Left ventricle myocardium superior (tissue), 1 donor: ENCODE data around the gene SUPT20HL2. TPM values are rescaled to one million over a fixed set of nuclear protein-coding genes. Genes with fewer than 3 reads are reported as not detected.
A peak's percentile ranks its signal among the peaks of the same experiment; 100 is the strongest.
"Not testable (repeated sequence)": the region's sequence is repeated elsewhere in the genome, so short reads cannot be mapped to it uniquely, and the experiment has no call there.

Experiments used
- ATAC-seq: fragments of 200-7000 bp; cut with Tn5 transposase; one replicate; pipeline ENCODE4 v1.9.1; 2020; ENCODE audit warnings: mild to moderate bottlenecking, moderate library complexity
- DNase-seq: peaks from one replicate; pipeline ENCODE4 v3.0.0-alpha.2; 2020
- intact Hi-C: fragments of 100-400 bp; cut with micrococcal nuclease; formaldehyde crosslinking; loops from one replicate; pipeline ENCODE4 v1.11.0; 2022
- total RNA-seq: library from RNA; stranded (reverse); fragmentation: NEBNext Ultra II Directional; extraction: Animal tissue kit (Norgen Biotek cat#: 25700); gene quantifications from one replicate; pipeline ENCODE4 v1.2.1, GENCODE V29; 2021
- donor health status: DM: no; HTN: yes; CAD: no; lungs with severe emphysema.

Gene SUPT20HL2
- total RNA-seq, 1 donor from 2014 or later, result not detected

DNA sequence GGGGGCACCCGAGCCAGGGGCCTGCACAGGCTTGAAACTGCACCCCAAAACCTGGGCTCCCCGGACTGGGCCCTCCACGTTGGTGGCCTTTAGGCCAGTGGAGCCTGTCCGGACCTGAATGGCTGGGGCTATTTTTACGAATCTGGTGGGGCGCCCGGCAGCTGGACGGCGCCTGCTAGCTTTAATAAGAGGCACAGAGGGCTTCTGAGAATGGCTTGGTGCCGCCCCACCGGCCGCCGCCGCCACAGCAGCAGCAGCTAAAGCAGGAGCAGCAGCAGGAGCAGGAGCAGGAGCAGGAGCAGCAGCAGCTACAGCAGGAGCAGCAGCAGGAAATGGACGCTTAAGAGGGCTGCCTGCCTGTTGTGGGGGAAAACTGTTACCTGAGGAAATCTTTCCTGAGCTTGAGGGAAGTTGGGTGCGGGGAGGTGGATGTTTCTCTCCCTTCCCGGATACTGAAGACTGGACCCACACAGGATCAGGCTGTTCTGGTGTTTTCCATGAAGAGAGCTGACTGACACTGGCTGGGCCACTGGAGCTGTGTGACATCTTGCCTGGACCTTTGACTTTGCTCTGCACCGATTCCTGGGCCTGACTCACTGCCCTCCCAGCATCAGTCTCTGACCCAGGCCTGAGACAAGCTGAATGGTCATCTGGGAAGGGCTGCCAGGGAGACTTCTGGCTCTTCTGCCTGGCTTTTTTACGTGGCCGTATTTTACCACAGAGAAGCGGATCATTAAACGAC is 2.2 kb downstream of the SUPT20HL2 start:
- DNase-seq, intact Hi-C loops: not testable (repeated sequence)
- ATAC-seq, result peak; percentile 33

DNA sequence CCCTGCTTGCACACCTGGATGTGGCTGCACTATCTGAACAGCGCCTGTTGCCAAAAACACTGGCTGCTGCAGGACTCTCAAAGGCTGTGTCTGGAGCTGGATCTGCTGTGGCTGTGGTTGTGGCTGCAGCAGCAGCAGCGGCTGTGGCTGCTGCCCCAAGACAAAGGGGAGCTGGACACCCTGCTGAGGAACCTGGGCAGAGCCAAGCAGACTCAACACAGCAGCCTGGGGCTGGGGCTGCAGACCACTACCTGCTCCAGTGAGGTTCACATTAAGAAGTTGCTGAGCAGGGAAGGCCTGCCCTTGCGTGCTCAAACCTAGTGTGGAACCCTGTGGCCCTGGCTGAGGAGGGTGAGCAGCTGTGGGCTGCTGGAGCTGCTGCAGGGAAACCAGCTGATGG is 3.0 kb downstream of the SUPT20HL2 start:
- peak; percentile 29 for ATAC-seq
- DNase-seq, intact Hi-C loops: not testable (repeated sequence)

DNA sequence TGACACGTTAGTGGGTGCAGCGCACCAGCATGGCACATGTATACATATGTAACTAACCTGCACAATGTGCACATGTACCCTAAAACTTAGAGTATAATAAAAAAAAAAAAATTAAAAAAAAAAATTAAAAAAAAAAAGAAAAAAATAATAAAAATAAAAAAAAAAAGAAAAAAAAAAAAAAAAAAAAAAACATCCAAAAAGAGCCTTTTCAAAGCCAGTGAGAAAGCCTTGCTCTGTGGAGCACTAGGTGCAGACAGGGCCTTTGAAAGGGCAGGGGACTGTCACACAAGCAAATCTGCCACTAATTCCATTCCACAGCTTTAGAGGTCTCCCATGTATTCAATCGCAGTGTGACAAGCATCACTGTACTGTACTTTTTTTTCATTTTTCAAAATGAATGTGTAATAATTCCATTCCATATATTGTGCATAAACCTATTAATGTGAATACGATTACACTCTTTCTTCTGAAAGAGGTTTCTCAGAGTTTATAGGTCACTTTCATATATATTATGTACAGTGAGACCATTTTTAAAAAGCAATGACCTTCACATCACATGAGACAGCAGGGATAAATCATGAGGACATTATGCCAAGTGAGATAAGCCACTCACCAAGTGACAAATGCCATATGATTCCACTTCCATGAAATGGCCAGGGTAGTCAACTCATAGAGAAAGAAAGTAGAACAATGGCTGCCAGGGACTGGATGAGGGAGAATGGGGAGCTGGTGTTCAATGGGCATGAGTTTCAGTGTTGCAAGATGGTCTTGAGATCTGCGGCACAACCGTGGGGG is 4.1 kb downstream of the SUPT20HL2 start:
- intact Hi-C loops, DNase-seq, ATAC-seq: not testable (repeated sequence)

DNA sequence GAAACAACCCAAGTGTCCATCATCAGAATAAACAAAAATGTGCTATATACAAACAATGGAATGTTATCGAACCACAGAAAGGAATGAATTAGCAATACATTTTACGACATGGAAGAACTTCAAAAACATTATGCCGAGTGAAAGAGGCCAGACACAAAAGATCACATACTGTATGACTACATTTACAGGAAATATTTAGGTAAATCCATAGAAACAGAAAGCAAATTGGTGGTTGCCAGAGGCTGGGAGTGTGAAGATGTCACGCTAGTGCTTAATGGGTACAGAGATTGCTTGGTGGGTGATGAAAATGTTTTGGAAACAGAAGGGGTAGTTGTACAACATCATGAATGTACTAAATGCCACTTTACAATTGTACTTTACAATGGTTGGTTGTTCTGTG is 5.1 kb downstream of the SUPT20HL2 start:
- DNase-seq, intact Hi-C loops, ATAC-seq: not testable (repeated sequence)

DNA sequence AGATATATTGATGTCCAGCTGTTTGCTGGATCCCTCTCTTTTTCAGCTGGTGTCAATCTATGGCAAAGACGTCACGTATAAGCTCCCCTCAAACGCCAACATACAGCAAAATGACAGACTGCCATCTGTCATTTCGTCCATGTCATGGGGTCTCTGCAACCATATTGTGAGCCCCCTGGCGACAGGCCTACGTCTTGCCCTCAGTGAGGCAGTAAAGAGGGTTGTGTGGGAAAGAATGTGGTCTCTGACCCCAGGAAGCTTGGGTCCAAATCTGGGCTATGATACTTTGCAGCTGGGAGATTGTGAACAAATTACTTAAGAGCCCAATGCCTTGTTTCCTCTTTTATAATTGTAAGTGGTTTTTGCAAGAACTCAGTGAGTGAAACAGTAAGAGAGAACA is 7.4 kb downstream of the SUPT20HL2 start:
- ATAC-seq (no peak), DNase-seq (no peak)
- intact Hi-C loops, result no loop called here

DNA sequence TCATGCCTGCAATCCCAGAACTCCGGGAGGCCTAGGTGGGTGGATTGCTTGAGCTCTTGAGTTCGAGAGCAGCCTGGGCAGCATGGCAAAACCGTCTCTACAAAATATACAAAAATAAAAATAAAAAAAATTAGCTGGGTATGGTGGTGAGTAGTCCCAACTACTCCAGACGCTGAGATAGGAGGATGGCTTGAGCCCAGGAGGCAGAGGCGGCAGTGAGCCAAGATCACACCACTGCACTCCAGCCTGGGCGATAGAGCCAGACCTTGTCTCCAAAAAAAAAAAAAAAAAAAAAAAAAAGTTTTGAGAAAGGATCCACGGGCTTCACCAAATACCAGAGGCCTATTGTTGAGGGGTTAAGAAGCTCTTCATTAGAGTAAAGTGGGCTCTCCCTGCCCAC is 8.0 kb downstream of the SUPT20HL2 start:
- ATAC-seq, result peak; percentile 72
- intact Hi-C loops, result no loop called here
- peak; percentile 49 for DNase-seq

DNA sequence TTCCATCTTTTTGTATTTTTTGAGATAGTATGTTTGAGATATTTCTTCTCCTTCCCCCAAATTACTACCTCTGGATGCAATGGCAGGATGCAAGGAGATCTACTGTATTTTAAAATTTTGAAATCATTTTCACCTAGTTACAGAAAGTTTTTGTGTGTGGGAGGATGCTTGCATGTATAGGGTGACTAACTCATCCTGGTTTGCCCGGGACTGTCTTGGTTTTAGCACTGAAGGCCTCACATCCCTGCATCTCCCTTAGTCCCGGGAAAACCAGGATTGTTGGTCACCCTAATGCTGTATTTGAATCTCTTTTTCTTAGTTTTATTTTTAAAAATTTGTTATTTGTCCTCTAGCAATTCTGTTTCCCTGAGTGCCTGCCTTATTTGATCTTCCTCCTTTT is 12.1 kb downstream of the SUPT20HL2 start:
- no peak for ATAC-seq
- no peak for DNase-seq
- intact Hi-C loops, result no loop called here

DNA sequence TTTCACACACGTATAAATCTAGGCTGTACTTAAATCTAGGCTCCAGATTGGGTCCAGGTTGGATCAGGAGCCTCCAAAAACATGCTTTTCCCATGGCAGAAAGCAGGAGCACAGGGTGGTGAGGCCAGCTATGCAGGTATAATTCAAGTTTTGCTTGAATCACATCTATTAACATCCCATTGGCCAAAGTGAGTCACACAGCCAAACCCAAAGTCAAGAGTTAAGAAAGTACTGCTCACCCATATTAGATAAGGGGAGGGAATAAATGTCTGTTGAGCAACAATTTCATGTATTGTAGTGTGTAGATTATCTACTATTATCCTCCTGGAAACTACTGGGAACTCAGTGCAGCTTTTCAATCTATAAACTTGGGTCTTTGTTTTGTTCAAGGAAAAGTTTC is 12.8 kb downstream of the SUPT20HL2 start:
- intact Hi-C loops, result no loop called here
- no peak for DNase-seq
- ATAC-seq, result no peak

DNA sequence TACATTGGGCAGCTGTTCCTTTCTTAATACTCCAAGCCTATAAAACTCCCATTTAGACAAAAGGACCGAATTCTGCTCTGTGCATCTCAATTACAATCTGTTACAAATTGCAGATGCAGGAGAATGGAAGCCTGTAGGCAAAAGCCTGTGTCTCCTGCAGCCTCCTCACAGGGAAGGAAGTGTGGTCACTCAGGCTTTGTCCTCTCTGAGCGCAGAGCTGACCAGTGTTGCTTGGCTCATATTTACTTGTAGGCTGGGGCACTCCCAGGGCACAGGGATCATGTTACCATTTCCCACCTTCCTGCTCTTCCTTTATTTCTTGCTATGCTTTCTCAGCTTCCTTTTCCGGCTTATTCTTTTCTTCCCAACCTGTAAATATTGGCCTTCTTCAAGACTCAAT is 15.7 kb downstream of the SUPT20HL2 start:
- DNase-seq (no peak), ATAC-seq (no peak)
- intact Hi-C loops, result no loop called here

DNA sequence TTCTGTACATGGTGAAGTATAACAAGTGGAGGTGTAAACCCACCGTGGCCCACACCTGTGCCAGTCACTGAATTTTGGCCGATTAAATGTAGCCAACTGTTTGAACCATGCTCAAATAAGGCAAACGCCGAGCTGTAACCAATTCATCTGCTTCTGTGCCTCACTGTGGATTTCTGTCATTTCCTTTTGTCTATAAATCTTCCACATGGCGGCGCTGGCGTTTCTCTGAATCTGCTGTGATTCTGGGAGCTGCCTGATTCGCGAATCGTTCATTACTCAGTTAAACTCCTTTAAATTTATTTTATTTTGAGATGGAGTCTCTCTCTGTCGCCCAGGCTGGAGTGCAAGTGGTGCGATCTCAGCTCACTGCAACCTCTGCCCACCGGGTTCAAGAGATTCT is 19.2 kb downstream of the SUPT20HL2 start:
- intact Hi-C loops, result no loop called here
- no peak for ATAC-seq
- DNase-seq, result peak; percentile 40

DNA sequence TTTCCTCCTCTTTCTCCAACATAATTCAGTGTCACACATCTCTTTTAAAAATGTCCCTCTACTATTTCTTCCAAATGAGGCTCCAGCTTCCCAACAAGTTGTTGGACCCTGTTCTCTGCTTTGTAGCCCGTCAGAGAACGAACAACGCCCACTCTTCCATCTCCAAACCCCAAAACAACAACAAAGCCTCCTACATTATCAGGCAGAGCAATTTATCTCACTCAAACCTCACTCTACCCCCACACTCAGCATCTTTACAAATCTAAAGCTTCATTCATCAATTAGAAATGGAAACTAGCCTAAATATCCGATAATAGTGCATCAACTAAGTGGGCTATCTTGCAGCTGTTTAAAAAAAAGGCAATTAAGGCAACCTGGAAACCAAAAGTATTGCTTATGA is 20.5 kb downstream of the SUPT20HL2 start:
- DNase-seq (no peak), ATAC-seq (no peak)
- intact Hi-C loops, result no loop called here

DNA sequence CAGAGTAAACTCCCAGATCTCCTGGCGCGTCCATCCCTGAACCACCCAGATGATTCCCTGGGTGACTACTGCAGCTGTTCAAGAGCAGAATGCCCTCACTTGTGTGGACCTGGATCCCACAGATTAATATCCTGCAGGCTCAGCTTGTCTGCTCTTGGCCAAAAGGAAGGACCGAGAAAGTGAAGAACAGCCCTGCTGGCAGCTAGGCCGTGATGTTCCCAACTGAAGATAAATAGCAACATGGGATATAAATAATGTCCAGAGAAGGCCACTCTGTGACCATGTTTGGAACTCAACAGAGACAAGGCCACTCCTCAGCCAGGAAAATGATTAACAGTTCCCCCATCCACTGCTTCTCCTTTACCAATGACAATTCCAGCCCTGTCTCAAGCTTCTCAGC is 21.5 kb downstream of the SUPT20HL2 start:
- intact Hi-C loops, result no loop called here
- ATAC-seq (peak; percentile 38), DNase-seq (no peak)

DNA sequence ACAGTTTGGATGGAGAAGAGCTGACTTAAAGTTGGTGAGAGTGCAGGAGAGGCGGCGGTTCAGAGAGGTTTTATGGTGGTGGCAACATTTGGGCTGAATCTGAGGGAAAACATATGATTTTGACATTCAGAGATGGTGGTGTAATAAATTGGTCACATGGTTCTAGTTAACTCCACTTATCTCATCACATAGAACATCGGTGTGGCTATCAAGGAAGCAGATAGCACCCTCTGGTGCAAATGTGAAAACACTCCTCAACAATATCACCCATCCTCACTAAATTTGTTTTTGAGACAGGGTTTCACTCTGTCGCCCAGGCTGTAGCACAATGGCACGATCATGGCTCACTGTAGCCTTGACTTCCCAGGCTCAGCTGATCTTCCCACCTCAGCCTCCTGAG is 28.8 kb downstream of the SUPT20HL2 start:
- intact Hi-C loops, result no loop called here
- ATAC-seq, result no peak
- DNase-seq, result no peak

DNA sequence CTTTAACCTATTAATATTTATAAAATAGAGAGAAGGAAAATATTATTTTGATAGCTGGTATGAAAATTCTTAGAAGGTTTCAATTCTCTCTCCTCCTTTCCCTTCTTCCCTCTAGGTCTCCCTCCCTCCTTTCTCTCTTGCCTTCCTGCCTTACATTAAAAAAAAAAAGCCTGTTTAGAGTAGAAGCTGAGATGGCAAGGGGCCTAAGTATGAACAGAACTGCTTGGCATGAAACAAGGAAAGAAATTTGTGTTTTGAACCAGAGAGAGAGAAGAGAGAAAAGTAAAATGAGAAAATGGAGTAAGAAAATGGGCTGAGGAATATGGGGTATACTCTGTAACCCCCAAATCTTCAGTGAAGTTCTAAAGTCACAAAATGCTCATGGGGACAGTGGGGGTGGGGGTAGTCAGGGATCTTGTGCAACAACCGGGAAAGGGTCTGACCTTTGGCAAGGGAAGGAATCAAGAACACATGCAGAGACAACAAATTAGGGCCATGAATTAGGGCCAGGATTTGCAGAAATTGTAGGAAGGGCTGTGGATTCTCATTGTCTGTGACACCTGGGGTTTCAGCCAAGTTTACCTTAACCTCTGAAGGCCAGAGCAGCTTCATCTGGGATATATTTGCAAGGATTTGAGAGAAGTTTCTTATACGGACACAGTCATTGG is 30.6 kb downstream of the SUPT20HL2 start:
- DNase-seq (no peak), ATAC-seq (peak; percentile 51)

DNA sequence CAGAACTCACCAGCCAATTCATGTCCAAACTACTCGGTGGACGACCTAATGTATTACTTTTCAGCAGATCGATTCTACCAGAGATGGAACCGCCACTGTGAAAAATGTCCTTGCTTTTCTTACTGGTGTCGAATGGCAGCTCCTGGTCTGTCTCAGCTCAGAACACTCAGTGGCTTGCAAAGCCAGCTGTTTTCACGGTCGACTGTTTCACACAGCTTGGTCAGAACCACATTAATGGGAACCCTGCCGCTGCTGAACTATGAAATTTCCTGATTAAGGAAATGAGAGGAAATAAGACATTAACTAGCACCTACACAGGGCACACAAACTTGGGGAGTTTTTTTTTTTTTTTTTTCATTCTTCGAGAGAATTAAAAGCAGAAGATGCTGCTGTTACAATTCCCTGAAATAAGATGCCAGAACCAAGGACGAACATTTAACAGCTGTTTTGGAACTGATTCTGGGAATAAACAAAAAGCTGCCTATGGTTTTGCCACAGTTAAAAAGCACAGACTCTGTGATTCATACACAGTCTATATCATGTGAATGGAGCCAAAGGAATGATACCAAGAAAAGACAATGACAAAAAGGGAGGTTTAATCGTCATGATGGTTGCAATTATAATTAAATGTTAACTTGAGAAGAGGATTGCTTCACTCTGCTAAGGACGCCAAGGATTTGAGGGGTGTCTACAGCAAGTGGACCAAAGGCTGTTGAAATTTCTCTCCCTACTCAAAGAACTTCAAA is 31.3 kb downstream of the SUPT20HL2 start:
- DNase-seq (no peak), ATAC-seq (peak; percentile 47)
- intact Hi-C loops, result no loop called here

More for the DNA sequence above, 30.6 kb downstream of the SUPT20HL2 start:
- intact Hi-C loops, result no loop called here

DNA sequence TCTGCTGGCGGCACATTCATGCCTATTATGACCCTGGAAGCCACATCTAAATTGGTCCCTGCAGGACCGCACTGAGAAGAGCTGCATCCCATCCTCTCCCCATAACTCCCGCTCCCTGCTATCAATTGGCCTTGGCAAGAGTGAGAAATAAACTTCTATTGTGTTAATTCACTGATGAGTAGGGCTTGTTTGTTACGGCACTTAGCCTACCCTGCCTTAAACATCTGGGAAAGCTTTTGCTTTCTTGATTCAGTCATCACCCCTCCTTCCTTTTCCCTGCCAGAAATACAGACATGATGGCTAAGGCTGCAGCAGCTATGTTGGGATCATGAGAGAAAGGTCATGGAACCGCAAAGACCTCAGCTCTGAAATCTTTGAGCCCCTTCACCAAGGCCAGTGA is 36.5 kb downstream of the SUPT20HL2 start:
- intact Hi-C loops, result no loop called here

DNA sequence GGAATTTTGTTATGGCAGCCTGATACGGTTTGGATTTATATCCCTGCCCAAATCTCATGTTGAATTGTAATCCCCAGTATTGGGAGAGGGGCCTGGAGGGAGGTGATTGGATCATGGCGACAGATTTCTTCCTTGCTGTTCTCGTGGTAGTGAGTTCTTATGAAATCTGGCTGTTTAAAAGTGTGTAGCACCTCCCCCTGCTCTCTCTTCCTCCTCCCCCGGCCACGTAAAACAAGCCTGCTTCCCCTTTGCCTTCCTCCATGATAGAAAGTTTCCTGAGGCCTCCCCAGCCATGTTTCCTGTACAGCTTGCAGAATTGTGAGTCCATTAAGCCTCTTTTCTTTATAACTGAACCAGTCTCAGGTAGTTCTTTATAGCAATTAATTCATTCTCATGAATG is 37.9 kb downstream of the SUPT20HL2 start:
- DNase-seq (no peak), ATAC-seq (no peak)
- intact Hi-C loops, result no loop called here

More for the DNA sequence above, 36.5 kb downstream of the SUPT20HL2 start:
- ATAC-seq (no peak), DNase-seq (no peak)

DNA sequence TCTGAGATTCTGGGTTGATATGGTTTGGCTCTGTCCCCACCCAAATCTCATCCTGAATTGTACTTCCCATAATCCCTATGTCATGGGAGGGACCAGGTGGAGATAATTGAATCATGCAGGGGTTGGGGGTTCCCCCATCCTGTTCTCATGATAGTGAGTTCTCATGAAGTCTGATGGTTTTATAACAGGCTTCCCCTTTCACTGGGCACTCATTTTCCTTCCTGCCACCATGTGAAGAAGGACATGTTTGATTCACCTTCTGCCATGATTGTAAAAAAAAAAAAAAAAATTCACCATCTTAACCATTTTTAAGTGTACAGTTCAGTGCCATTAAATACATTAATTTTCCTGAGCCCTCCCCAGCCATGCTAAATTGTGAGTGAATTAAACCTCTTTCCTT is 42.6 kb downstream of the SUPT20HL2 start:
- intact Hi-C loops, result no loop called here
- no peak for DNase-seq
- ATAC-seq, result no peak

DNA sequence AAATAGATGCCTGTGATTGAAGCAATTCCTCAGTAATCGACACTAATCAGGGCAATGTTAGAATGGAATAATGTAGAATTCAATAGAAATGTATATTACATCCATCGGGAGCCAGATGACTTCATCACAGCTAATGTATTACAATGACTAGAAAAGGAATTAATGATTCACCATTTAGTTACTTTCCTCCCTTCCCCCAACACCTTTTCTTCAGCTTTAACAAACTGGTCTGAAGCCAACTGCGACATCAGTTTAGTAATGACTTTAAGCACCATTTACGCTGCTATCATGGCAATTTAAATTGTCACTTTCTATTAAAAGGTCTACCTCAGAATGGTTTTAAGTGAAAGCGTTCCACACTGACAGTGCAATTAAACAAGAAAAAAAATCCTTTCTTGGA is 45.1 kb downstream of the SUPT20HL2 start:
- intact Hi-C loops, result no loop called here
- ATAC-seq, result no peak
- DNase-seq, result no peak
